H1 (cell line): ENCODE measurements around the gene EFCAB6. TPM values are rescaled to one million over a fixed set of nuclear protein-coding genes. Genes with fewer than 3 reads are reported as not detected.

ENCODE experiments used
- CTCF ChIA-PET: fragments of 300-600 bp; sonication (Branson Sonifier 250); formaldehyde crosslinking; loops from one replicate; lab custom pipeline; 2021; ENCODE audit not compliant: partially characterized antibody; lab: Charles Lee
- POLR2A ChIA-PET: fragments of 300-600 bp; sonication (Branson Sonifier 250); formaldehyde crosslinking; loops from one replicate; lab custom pipeline; 2021; ENCODE audit warnings: inconsistent platforms; ENCODE audit not compliant: partially characterized antibody; lab: Charles Lee
- DNase-seq, 2 experiments: peaks; one replicate each; pipeline versions ENCODE4 v3.0.0 to v3.0.0-alpha.2; 2010 to 2022; ENCODE audit warnings: low spot score in 2 of 2, low read depth in 1 of 2, mixed read lengths in 1 of 2
- FAIRE-seq: peaks from 2 replicates; lab custom pipeline; 2011; peaks lifted over from hg19 to GRCh38; lab: Jason Lieb, UNC
- H2AFZ ChIP-seq: 2 replicates; pipeline ENCODE4 v1.8.1; 2012; ENCODE audit warnings: low read length, inconsistent platforms
- H2AK5ac ChIP-seq: 2 replicates; pipeline ENCODE4 v1.6.1; 2013; ENCODE audit warnings: low read depth, low read length
- H2BK120ac ChIP-seq: replicated peaks from 2 replicates; pipeline ENCODE3; 2013; ENCODE audit warnings: low read depth, low read length, inconsistent platforms
- H2BK12ac ChIP-seq: 2 replicates; pipeline ENCODE4 v1.6.1; 2013; ENCODE audit warnings: low read depth, low read length
- H2BK15ac ChIP-seq: 2 replicates; pipeline ENCODE4 v1.6.1; 2013; ENCODE audit warnings: low read length
- H2BK20ac ChIP-seq: 2 replicates; pipeline ENCODE4 v1.6.1; 2013; ENCODE audit warnings: low read length
- H2BK5ac ChIP-seq: 2 replicates; pipeline ENCODE4 v1.6.1; 2013; ENCODE audit warnings: low read depth, low read length
- H3K14ac ChIP-seq: 2 replicates; pipeline ENCODE4 v1.6.1; 2013; ENCODE audit warnings: inconsistent platforms; ENCODE audit not compliant: insufficient read length
- H3K18ac ChIP-seq: 2 replicates; pipeline ENCODE4 v1.6.1; 2013; ENCODE audit warnings: low read length; ENCODE audit errors: extremely low read depth
- H3K23ac ChIP-seq: 2 replicates; pipeline ENCODE4 v1.6.1; 2013; ENCODE audit warnings: inconsistent platforms; ENCODE audit not compliant: insufficient read length
- H3K23me2 ChIP-seq: 2 replicates; pipeline ENCODE4 v1.6.1; 2013; ENCODE audit warnings: low read depth, low read length
- H3K27ac ChIP-seq: 2 replicates; pipeline ENCODE4 v1.6.1; 2011; ENCODE audit warnings: low read depth, low read length, inconsistent platforms
- H3K27me3 ChIP-seq, 4 experiments: replicated peaks in 1 of 4; 1 replicate in 1 of 4; 2 replicates in 3 of 4; pipeline versions ENCODE4 v1.6.1 to v1.8.1; 2011 to 2013; ENCODE audit warnings: low read length in 3 of 4, mild to moderate bottlenecking in 3 of 4, inconsistent platforms in 2 of 4, mixed read lengths in 2 of 4, moderate library complexity in 1 of 4; ENCODE audit not compliant: control insufficient read depth in 3 of 4, insufficient read depth in 3 of 4; ENCODE audit errors: extremely low read depth in 1 of 4
- H3K36me3 ChIP-seq, 4 experiments: 2 replicates each; pipeline versions ENCODE4 v1.6.1 to v1.8.1; 2011 to 2013; ENCODE audit warnings: mild to moderate bottlenecking in 4 of 4, low read length in 3 of 4, moderate library complexity in 2 of 4, control low read depth in 1 of 4, inconsistent platforms in 1 of 4; ENCODE audit not compliant: insufficient read depth in 4 of 4, control insufficient read depth in 2 of 4
- H3K4ac ChIP-seq: replicated peaks from 2 replicates; pipeline ENCODE3; 2013; ENCODE audit warnings: low read length, low read depth, mixed read lengths, inconsistent platforms; ENCODE audit not compliant: insufficient read length
- H3K4me1 ChIP-seq, 4 experiments: replicated peaks in 1 of 4; 1 replicate in 1 of 4; 2 replicates in 3 of 4; pipeline versions ENCODE4 v1.6.1 to v1.8.1; 2011 to 2013; ENCODE audit warnings: low read length in 3 of 4, inconsistent platforms in 2 of 4, mixed read lengths in 1 of 4; ENCODE audit not compliant: insufficient read depth in 4 of 4, control insufficient read depth in 3 of 4
- H3K4me2 ChIP-seq, 2 experiments: 2 replicates each; pipeline versions ENCODE4 v1.6.1 to v1.8.1; 2011 to 2013; ENCODE audit warnings: low read depth in 2 of 2, low read length in 2 of 2, control low read depth in 1 of 2, inconsistent platforms in 1 of 2, mild to moderate bottlenecking in 1 of 2; ENCODE audit not compliant: insufficient read depth in 1 of 2
- H3K4me3 ChIP-seq, 4 experiments: fragments of 200-600, 300-600 bp in 1 of 4; sonication (generic), shearing (Covaris generic), sonication (Bioruptor Twin) in 1 of 4; 2 replicates each; pipeline versions ENCODE4 v1.5.1 to v1.8.1; 2011 to 2016; ENCODE audit warnings: low read length in 4 of 4, low read depth in 3 of 4, control low read depth in 2 of 4, inconsistent platforms in 2 of 4, mild to moderate bottlenecking in 2 of 4, mixed read lengths in 1 of 4, moderate library complexity in 1 of 4; ENCODE audit not compliant: insufficient read depth in 2 of 4; ENCODE audit errors: extremely low read depth in 1 of 4
- H3K56ac ChIP-seq: replicated peaks from 2 replicates; pipeline ENCODE3; 2013; ENCODE audit warnings: low read depth, mild to moderate bottlenecking, mixed read lengths, low read length, inconsistent platforms; ENCODE audit not compliant: insufficient read length
- H3K79me1 ChIP-seq: 2 replicates; pipeline ENCODE4 v1.6.1; 2013; ENCODE audit warnings: low read depth, low read length, control low read depth
- H3K79me2 ChIP-seq, 2 experiments: 2 replicates each; pipeline versions ENCODE4 v1.6.1 to v1.8.1; 2012 to 2013; ENCODE audit warnings: low read length in 2 of 2, mild to moderate bottlenecking in 2 of 2, inconsistent platforms in 1 of 2; ENCODE audit not compliant: insufficient read depth in 2 of 2, control insufficient read depth in 1 of 2
- H3K9ac ChIP-seq, 4 experiments: replicated peaks in 1 of 4; 1 replicate in 1 of 4; 2 replicates in 3 of 4; pipeline versions ENCODE4 v1.6.1 to v1.8.1; 2011 to 2013; ENCODE audit warnings: low read depth in 3 of 4, low read length in 3 of 4, control low read depth in 2 of 4, mild to moderate bottlenecking in 2 of 4, moderate library complexity in 2 of 4, inconsistent platforms in 1 of 4; ENCODE audit errors: extremely low read depth in 1 of 4
- H3K9me3 ChIP-seq, 2 experiments: 2 replicates each; pipeline versions ENCODE4 v1.6.1 to v1.8.1; 2012 to 2013; ENCODE audit warnings: mild to moderate bottlenecking in 2 of 2, moderate library complexity in 2 of 2, control low read depth in 1 of 2, inconsistent platforms in 1 of 2, low read depth in 1 of 2, low read length in 1 of 2, mixed read lengths in 1 of 2; ENCODE audit not compliant: insufficient read depth in 2 of 2
- H4K20me1 ChIP-seq, 2 experiments: replicated peaks in 1 of 2; 2 replicates each; pipeline versions ENCODE3 to v1.8.1; 2011 to 2013; ENCODE audit warnings: inconsistent platforms in 2 of 2, low read length in 2 of 2, mild to moderate bottlenecking in 1 of 2; ENCODE audit not compliant: insufficient read depth in 2 of 2, control insufficient read depth in 1 of 2
- H4K5ac ChIP-seq: 2 replicates; pipeline ENCODE4 v1.6.1; 2013; ENCODE audit warnings: low read length, low read depth, mixed read lengths, inconsistent platforms; ENCODE audit not compliant: insufficient read length
- H4K8ac ChIP-seq: 2 replicates; pipeline ENCODE4 v1.8.0; 2013; ENCODE audit warnings: mild to moderate bottlenecking, moderate library complexity, low read length, inconsistent platforms; ENCODE audit not compliant: insufficient read depth; ENCODE audit errors: extremely low read depth
- H4K91ac ChIP-seq: replicated peaks from 2 replicates; pipeline ENCODE3; 2013; ENCODE audit warnings: low read length, mixed read lengths, inconsistent platforms; ENCODE audit not compliant: insufficient read length
- BCL11A ChIP-seq, 2 experiments: IDR thresholded peaks; one replicate each; pipeline ENCODE4 v1.6.1; 2011; ENCODE audit warnings: low read depth in 2 of 2, low read length in 2 of 2, mild to moderate bottlenecking in 2 of 2
- CEBPB ChIP-seq: IDR thresholded peaks from 2 replicates; pipeline ENCODE4 v1.6.1; 2012; ENCODE audit warnings: low read depth, low read length
- CHD2 ChIP-seq: IDR thresholded peaks from 2 replicates; pipeline ENCODE4 v1.6.1; 2012; ENCODE audit warnings: low read length, improper control_type of control experiment
- CREB1 ChIP-seq: IDR thresholded peaks from 2 replicates; pipeline ENCODE4 v1.6.1; 2012; ENCODE audit warnings: inconsistent platforms
- EGR1 ChIP-seq: IDR thresholded peaks from 2 replicates; pipeline ENCODE4 v1.6.1; 2011; ENCODE audit warnings: low read depth, low read length, borderline replicate concordance
- GTF2F1 ChIP-seq: IDR thresholded peaks from 2 replicates; pipeline ENCODE4 v1.6.1; 2012; ENCODE audit warnings: low read depth, low read length, improper control_type of control experiment, borderline replicate concordance
- RBBP5 ChIP-seq: IDR thresholded peaks from 2 replicates; pipeline ENCODE4 v1.7.1; 2012; ENCODE audit warnings: low read depth, mild to moderate bottlenecking, inconsistent platforms, low read length, moderate library complexity, borderline replicate concordance
- SP1 ChIP-seq: IDR thresholded peaks from 2 replicates; pipeline ENCODE4 v1.6.1; 2011; ENCODE audit warnings: low read depth, low read length
- SRF ChIP-seq: IDR thresholded peaks from 2 replicates; pipeline ENCODE4 v1.6.1; 2011; ENCODE audit warnings: mild to moderate bottlenecking, low read depth, low read length, moderate library complexity
- TAF7 ChIP-seq: optimal IDR thresholded peaks from 2 replicates; pipeline ENCODE3; 2011; ENCODE audit warnings: low read depth, mild to moderate bottlenecking, inconsistent platforms, low read length, moderate library complexity, borderline replicate concordance
- TBP ChIP-seq: IDR thresholded peaks from 2 replicates; pipeline ENCODE4 v1.6.1; 2011; ENCODE audit warnings: low read depth, low read length, improper control_type of control experiment
- WGBS, 2 experiments: shearing (Covaris generic) in 1 of 2; methylation state at CpG; one replicate each; pipeline versions ENCODE4 v1.1.6 to v1.1.7; 2013 to 2015; ENCODE audit warnings: low lambda C conversion rate in 2 of 2, mixed read lengths in 2 of 2, inconsistent platforms in 1 of 2, low coverage in 1 of 2, missing lambda C conversion rate in 1 of 2; ENCODE audit not compliant: insufficient replicate concordance in 2 of 2, insufficient coverage in 1 of 2, insufficient read length in 1 of 2; ENCODE audit errors: extremely low coverage in 1 of 2, missing lambda C conversion rate in 1 of 2; 5-methylcytosine and 5-hydroxymethylcytosine counted together
- polyA plus RNA-seq, 7 experiments: library from polyadenylated mRNA; depleted of rRNA in 3 of 7; stranded (reverse) in 5 of 7; unstranded in 2 of 7; fragments of >200 nt in 5 of 7; fragments of 200-250 nt in 2 of 7; gene quantifications; 1 replicate in 5 of 7; 2 replicates in 1 of 7; 4 replicates in 1 of 7; pipeline versions ENCODE4 v1.2.1 to v1.2.3, GENCODE V29; 2011 to 2013; ENCODE audit warnings: missing spikeins in 2 of 7, mixed read lengths in 2 of 7
- total RNA-seq: library from RNA; stranded (reverse); fragmentation: NEBNext Ultra II Directional; extraction: Animal tissue kit (Norgen Biotek cat#: 25700); gene quantifications from 2 replicates; pipeline ENCODE4 v1.2.1, GENCODE V29; 2021
- TF ChIP-seq, protein P1 (sequence below): IDR thresholded peaks from 2 replicates; pipeline ENCODE4 v1.6.1; 2011; ENCODE audit warnings: low read depth, mild to moderate bottlenecking, low read length; ENCODE audit not compliant: insufficient read depth

Gene EFCAB6
- total and polyA plus RNA-seq, 2 of the 8 experiments (the other 6 are each of a cell fraction or from before 2014, with no cell fraction given), result 0.32 to 1.7 TPM

DNA sequence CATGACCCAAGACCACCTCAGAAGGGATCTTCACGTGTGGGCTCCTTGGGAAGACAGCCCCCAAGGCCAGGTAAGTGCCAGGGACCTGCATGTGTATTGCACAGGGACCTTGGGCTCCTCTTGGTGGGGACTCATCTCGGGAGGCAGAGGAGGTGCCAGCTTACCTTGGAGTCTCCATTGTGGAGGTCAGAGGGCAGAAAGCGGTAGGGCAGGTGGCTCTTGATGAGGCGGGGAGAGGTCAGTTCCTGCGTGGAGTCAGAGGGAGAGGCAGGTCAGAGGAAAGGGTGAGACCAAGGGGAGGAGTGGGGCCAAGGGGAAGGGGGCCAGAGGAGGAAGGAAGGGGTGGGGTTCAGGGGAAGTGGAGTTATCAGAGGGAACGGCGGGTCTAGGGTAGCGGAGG is 27.7 kb upstream of the EFCAB6 start:
- Histone ChIP-seq H3K79me1 (peaks cover 23% of the 10 kb centered on the region), H3K9ac (no peak overlapping the region), H2BK5ac (no peak overlapping the region), H3K27me3 (no peaks in the 10 kb centered on the region), H2AK5ac (no peak overlapping the region), H2BK120ac (no peak overlapping the region), H2BK12ac (no peak overlapping the region), H3K14ac (no peak overlapping the region), H3K23ac (no peak overlapping the region), H3K23me2 (no peaks in the 10 kb centered on the region), H3K27ac (no peak overlapping the region), H4K8ac (no peak overlapping the region), H3K4me3 (no peak overlapping the region), H3K79me2 (peaks cover 0 to 22% of the 10 kb centered on the region in 2 experiments; a peak in 1 of 4 replicates), H4K5ac (no peak overlapping the region), H3K9me3 (no peaks in the 10 kb centered on the region), H4K91ac (no peak overlapping the region), H2BK20ac (no peak overlapping the region), H3K36me3 (peaks cover 0 to 11% (median 1%) of the 10 kb centered on the region in 4 experiments; a peak in 5 of 8 replicates), H3K4me1 (peaks cover 0 to 6% (median 1%) of the 10 kb centered on the region in 4 experiments; a peak in 3 of 7 replicates), H3K4me2 (no peak overlapping the region), H4K20me1 (peaks cover 12 to 19% of the 10 kb centered on the region in 2 experiments), H3K56ac (no peak overlapping the region), H2AFZ (no peak overlapping the region), H3K18ac (no peak overlapping the region), H3K4ac (no peak overlapping the region), H2BK15ac (no peak overlapping the region)
- no peak for FAIRE-seq
- TF ChIP-seq SRF (no peak), CEBPB (no peak), CHD2 (no peak), BCL11A (IDR thresholded peaks at IDR 0.05; ENCODE audit: low read depth in 2 of 2, low read length in 2 of 2) (no peak), SP1 (no peak), TBP (no peak), TAF7 (no peak), EGR1 (no peak), GTF2F1 (no peak), CREB1 (no peak), RBBP5 (no peak)
- TF ChIP-seq, protein P1, sequence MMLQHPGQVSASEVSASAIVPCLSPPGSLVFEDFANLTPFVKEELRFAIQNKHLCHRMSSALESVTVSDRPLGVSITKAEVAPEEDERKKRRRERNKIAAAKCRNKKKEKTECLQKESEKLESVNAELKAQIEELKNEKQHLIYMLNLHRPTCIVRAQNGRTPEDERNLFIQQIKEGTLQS, result no peak
- CTCF ChIA-PET, result interaction anchor here (1.1 kb wide), 1 partner anchor 64 kb away, joined by 4 read pairs; no protein-coding TSS in a partner anchor
- DNase-seq, result no peak
- POLR2A ChIA-PET, result no interaction called here
- WGBS, 2 experiments, result 85% methylated on average over 5 of the region's 8 CpGs; no CpG with 5 or more reads in 1 of the 2 experiments
